HG03571 (cell line): Measurements from ENCODE around the gene PARD3B.
"Not testable (repeated sequence)": the region's sequence is repeated elsewhere in the genome, so short reads cannot be mapped to it uniquely, and the experiment has no call there.

Source experiments
- ATAC-seq: cut with Tn5 transposase; IDR thresholded peaks from one replicate; pipeline ENCODE4 v1.9.1; 2021; ENCODE audit not compliant: unreplicated experiment

The PARD3B gene

GRCh38 chr2:204541637-204542036, 3.6 kb upstream of the PARD3B start:
- ATAC-seq, result no peak

GRCh38 chr2:204542982-204543608, 2.2 kb upstream of the PARD3B start:
- ATAC-seq, result no peak

- no peak for ATAC-seq
Measured at GRCh38 chr2:204545861-204546735, 823 bp downstream of the PARD3B start.

GRCh38 chr2:204550751-204551511, 5.7 kb downstream of the PARD3B start:
- ATAC-seq, result no peak

GRCh38 chr2:204551512-204551863, 6.2 kb downstream of the PARD3B start:
- ATAC-seq, result no peak

GRCh38 chr2:204557604-204558003, 12.3 kb downstream of the PARD3B start:
- no peak for ATAC-seq

GRCh38 chr2:204559358-204559757, 14.1 kb downstream of the PARD3B start:
- not testable (repeated sequence) for ATAC-seq

GRCh38 chr2:204560902-204561301, 15.6 kb downstream of the PARD3B start:
- ATAC-seq, result no peak

GRCh38 chr2:204561771-204562170, 16.5 kb downstream of the PARD3B start:
- ATAC-seq, result no peak

- no peak for ATAC-seq
Measured at GRCh38 chr2:204566439-204566838, 21.2 kb downstream of the PARD3B start.

- ATAC-seq, result no peak
Measured at GRCh38 chr2:204570421-204570820, 25.1 kb downstream of the PARD3B start.

- no peak for ATAC-seq
Measured at GRCh38 chr2:204571041-204571440, 25.8 kb downstream of the PARD3B start.

GRCh38 chr2:204571911-204572310, 26.6 kb downstream of the PARD3B start:
- ATAC-seq, result no peak

GRCh38 chr2:204573221-204573620, 27.9 kb downstream of the PARD3B start:
- no peak for ATAC-seq

GRCh38 chr2:204574486-204574885, 29.2 kb downstream of the PARD3B start:
- ATAC-seq, result no peak

- no peak for ATAC-seq
Measured at GRCh38 chr2:204575463-204575862, 30.2 kb downstream of the PARD3B start.

- ATAC-seq, result no peak
Measured at GRCh38 chr2:204576362-204576979, 31.2 kb downstream of the PARD3B start.

- ATAC-seq, result no peak
Measured at GRCh38 chr2:204578928-204579598, 33.8 kb downstream of the PARD3B start.

GRCh38 chr2:204581946-204582345, 36.7 kb downstream of the PARD3B start:
- no peak for ATAC-seq

GRCh38 chr2:204583773-204584172, 38.5 kb downstream of the PARD3B start:
- ATAC-seq, result no peak

- no peak for ATAC-seq
Measured at GRCh38 chr2:204585930-204586329, 40.7 kb downstream of the PARD3B start.
